GM12878 (cell line): Measurements from ENCODE around the gene TOR1AIP1. TPM values are rescaled to one million over a fixed set of nuclear protein-coding genes. Genes with fewer than 3 reads are reported as not detected.
"Not testable (repeated sequence)": the region's sequence is repeated elsewhere in the genome, so short reads cannot be mapped to it uniquely, and the experiment has no call there.

Experiments used
- ATAC-seq: fragments of 200-7000 bp; cut with Tn5 transposase; 3 replicates; pipeline ENCODE4 v1.9.1; 2020; ENCODE audit warnings: mild to moderate bottlenecking, moderate library complexity
- BruUV-seq: library from RNA; stranded (reverse); fragments of 400-500 nt; replicated peaks from 2 replicates; lab custom pipeline; 2021; lab: Mats Ljungman, UMichigan
- CTCF ChIA-PET: fragments of 300-600 bp; sonication (Branson Sonifier 250); formaldehyde crosslinking; extraction: SDS; loops from one replicate; lab custom pipeline; 2021; ENCODE audit warnings: inconsistent platforms; lab: Yijun Ruan, JAX
- POLR2A ChIA-PET: fragments of 350-600 bp; formaldehyde crosslinking; extraction: SDS; loops from one replicate; lab custom pipeline; 2021; ENCODE audit warnings: inconsistent platforms; lab: Charles Lee
- RAD21 ChIA-PET: fragments of 300-600 bp; sonication (Branson Sonifier 250); formaldehyde crosslinking; loops from one replicate; lab custom pipeline; 2023; ENCODE audit warnings: antibody characterized with exemption; ENCODE audit not compliant: unreplicated experiment; lab: Charles Lee
- SMC1A ChIA-PET: fragments of 300-600 bp; sonication (Branson Sonifier 250); formaldehyde crosslinking; loops from one replicate; lab custom pipeline; 2023; ENCODE audit not compliant: unreplicated experiment, uncharacterized antibody; lab: Charles Lee
- DNase-seq: peaks from one replicate; pipeline ENCODE4 v3.0.0-alpha.2; 2011; ENCODE audit warnings: low read depth, low spot score
- FAIRE-seq: peaks from 3 replicates; lab custom pipeline; 2011; peaks lifted over from hg19 to GRCh38; lab: Jason Lieb, UNC
- H2AFZ ChIP-seq: 2 replicates; pipeline ENCODE4 v1.6.0; 2011; ENCODE audit warnings: low read depth, low read length, control low read depth; ENCODE audit not compliant: control insufficient read depth
- H3K27ac ChIP-seq: 2 replicates; pipeline ENCODE4 v1.5.1; 2011; ENCODE audit warnings: control low read depth; ENCODE audit not compliant: control insufficient read depth, insufficient read depth
- H3K27me3 ChIP-seq, 2 experiments: replicated peaks in 1 of 2; 2 replicates each; pipeline versions ENCODE4 v1.6.0 to v1.6.1; 2011; ENCODE audit warnings: low read length in 1 of 2; ENCODE audit not compliant: control insufficient read depth in 2 of 2, insufficient read depth in 2 of 2
- H3K36me3 ChIP-seq, 2 experiments: 2 replicates each; pipeline ENCODE4 v1.5.1; 2011; ENCODE audit warnings: low read length in 1 of 2; ENCODE audit not compliant: control insufficient read depth in 2 of 2, insufficient read depth in 2 of 2
- H3K4me1 ChIP-seq: 2 replicates; pipeline ENCODE4 v1.6.1; 2011; ENCODE audit warnings: mild to moderate bottlenecking, low read length, moderate library complexity, mixed read lengths; ENCODE audit not compliant: control insufficient read depth, insufficient read depth
- H3K4me2 ChIP-seq: 2 replicates; pipeline ENCODE4 v1.6.0; 2011; ENCODE audit warnings: control low read depth; ENCODE audit not compliant: control insufficient read depth, insufficient read depth
- H3K4me3 ChIP-seq: fragments of 200-600 bp; sonication (generic); 2 replicates; pipeline ENCODE4 v1.5.1; 2016
- H3K79me2 ChIP-seq: 2 replicates; pipeline ENCODE4 v1.6.0; 2011; ENCODE audit warnings: low read length; ENCODE audit not compliant: control insufficient read depth, insufficient read depth
- H3K9ac ChIP-seq: 2 replicates; pipeline ENCODE4 v1.8.0; 2011; ENCODE audit warnings: low read length, control low read depth, mixed read lengths; ENCODE audit not compliant: control insufficient read depth, insufficient read depth
- H3K9me3 ChIP-seq: replicated peaks from 3 replicates; pipeline ENCODE4 v1.5.1; 2011; ENCODE audit warnings: mild to moderate bottlenecking, low read length; ENCODE audit not compliant: control insufficient read depth, insufficient read depth
- H4K20me1 ChIP-seq: 2 replicates; pipeline ENCODE4 v1.6.0; 2011; ENCODE audit not compliant: control insufficient read depth, insufficient read depth
- CTCF ChIP-seq, 3 experiments: IDR thresholded peaks in 2 of 3; conservative IDR thresholded peaks in 1 of 3; 2 replicates each; pipeline ENCODE4 v1.5.1; 2011; ENCODE audit warnings: low read depth in 3 of 3, low read length in 3 of 3, mild to moderate bottlenecking in 3 of 3, control low read depth in 2 of 3, moderate library complexity in 2 of 3, inconsistent platforms in 1 of 3, mixed read lengths in 1 of 3; ENCODE audit not compliant: control insufficient read depth in 2 of 3, insufficient read depth in 1 of 3; ENCODE audit errors: extremely low read depth in 1 of 3
- MTA3 ChIP-seq: IDR thresholded peaks from 2 replicates; pipeline ENCODE4 v1.6.1; 2012; ENCODE audit warnings: low read length, inconsistent platforms, borderline replicate concordance
- RAD21 ChIP-seq: IDR thresholded peaks from 2 replicates; pipeline ENCODE4 v1.6.1; 2011; ENCODE audit warnings: mild to moderate bottlenecking, low read depth, low read length, moderate library complexity; ENCODE audit not compliant: insufficient read depth
- RFX5 ChIP-seq: IDR thresholded peaks from 2 replicates; pipeline ENCODE4 v1.6.1; 2011; ENCODE audit warnings: low read depth, low read length, improper control_type of control experiment
- SRF ChIP-seq, 2 experiments: IDR thresholded peaks; 2 replicates each; pipeline ENCODE4 v1.6.1; 2011; ENCODE audit warnings: low read depth in 2 of 2, low read length in 2 of 2, mild to moderate bottlenecking in 1 of 2, moderate library complexity in 1 of 2
- ZBED1 ChIP-seq: IDR thresholded peaks from 2 replicates; pipeline ENCODE4 v1.6.1; 2016; ENCODE audit warnings: borderline replicate concordance
- WGBS: methylation state at CpG from one replicate; pipeline ENCODE4 v1.1.6; 2016; ENCODE audit warnings: low lambda C conversion rate; ENCODE audit not compliant: insufficient replicate concordance, insufficient coverage; ENCODE audit errors: missing lambda C conversion rate; 5-methylcytosine and 5-hydroxymethylcytosine counted together
- in situ Hi-C: fragments of 300-500 bp; cut with MboI; formaldehyde crosslinking; loops from 9 replicates; pipeline ENCODE4 v1.14.3; 2018; ENCODE audit warnings: mixed read lengths
- intact Hi-C: fragments of 100-400 bp; cut with micrococcal nuclease; formaldehyde crosslinking; loops from one replicate; pipeline ENCODE4 v1.14.2; 2022; ENCODE audit not compliant: unreplicated experiment
- polyA plus RNA-seq, 11 experiments: library from polyadenylated mRNA; depleted of rRNA in 4 of 11; unstranded in 6 of 11; stranded (reverse) in 5 of 11; fragments of >200 nt; fragmentation: Nextera tagmentation in 4 of 11; fragmentation: Illumina TruSeq in 1 of 11; extraction: Ambion mirVana in 4 of 11; extraction: Trizol in 1 of 11; gene quantifications; 1 replicate in 1 of 11; 2 replicates in 10 of 11; pipeline versions ENCODE4 v1.2.1 to v1.2.3, GENCODE V29; 2011 to 2016; ENCODE audit warnings: inconsistent platforms in 2 of 11, missing spikeins in 2 of 11, low read depth in 1 of 11
- total RNA-seq, 4 experiments: library from RNA; depleted of rRNA in 3 of 4; stranded (reverse); fragments of >200 nt in 3 of 4; fragmentation: Illumina TruSeq in 1 of 4; extraction: Trizol in 1 of 4; gene quantifications; 2 replicates each; pipeline versions ENCODE4 v1.2.1 to v1.2.3, GENCODE V29; 2013 to 2021

TOR1AIP1 gene
- total and polyA plus RNA-seq, 10 of the 15 experiments (the other 5 are each of a cell fraction or from before 2014, with no cell fraction given), result 14.8 to 36.0 (median 25.8) TPM

GRCh38 chr1:179853102-179853501, 29.0 kb upstream of the TOR1AIP1 start (continued):
- TF ChIP-seq CTCF (IDR thresholded peaks at IDR 0.05 in 2 of 3, conservative IDR thresholded peaks at IDR 0.05 in 1 of 3; ENCODE audit: control insufficient read depth in 2 of 3, extremely low read depth in 1 of 3, insufficient read depth in 1 of 3, low read depth in 3 of 3, low read length in 3 of 3) (no peak), ZBED1 (no peak), SRF (IDR thresholded peaks at IDR 0.05; ENCODE audit: low read depth in 2 of 2, low read length in 2 of 2) (no peak), MTA3 (no peak), RAD21 (no peak), RFX5 (no peak)

GRCh38 chr1:179855831-179856230, 26.3 kb upstream of the TOR1AIP1 start:
- in situ Hi-C loops, result loop anchor here (25.0 kb wide), 1 partner anchor 631 kb away; no protein-coding TSS in a partner anchor
- intact Hi-C loops, POLR2A ChIA-PET: not testable (repeated sequence)

More at GRCh38 chr1:179855831-179856230, 26.3 kb upstream of the TOR1AIP1 start:
- H2AFZ ChIP-seq, H3K27ac ChIP-seq, H3K4me3 ChIP-seq, BruUV-seq, H3K4me1 ChIP-seq, SMC1A ChIA-PET, H3K79me2 ChIP-seq, ATAC-seq, RAD21 ChIA-PET, FAIRE-seq, DNase-seq, H3K4me2 ChIP-seq, CTCF ChIA-PET, H3K27me3 ChIP-seq, H3K9me3 ChIP-seq, H4K20me1 ChIP-seq, H3K9ac ChIP-seq, H3K36me3 ChIP-seq: not testable (repeated sequence)
- 97% methylated on average over 4 of the region's 4 CpGs for WGBS
